T-helper 9 cell (primary cell): ENCODE data around the gene TCP11L1.
"Not testable (repeated sequence)": the region's sequence is repeated elsewhere in the genome, so short reads cannot be mapped to it uniquely, and the experiment has no call there.

ENCODE experiments used
- DNase-seq: peaks from one replicate; pipeline ENCODE4 v3.0.0-alpha.2; 2020
- total RNA-seq, 2 donors: gene quantifications; one replicate each; lab custom pipeline; 2026; lab: John Stamatoyannopoulos, UW

Gene TCP11L1
- 21.8 to 22.0 reads per million in 2 donors for total RNA-seq

DNA sequence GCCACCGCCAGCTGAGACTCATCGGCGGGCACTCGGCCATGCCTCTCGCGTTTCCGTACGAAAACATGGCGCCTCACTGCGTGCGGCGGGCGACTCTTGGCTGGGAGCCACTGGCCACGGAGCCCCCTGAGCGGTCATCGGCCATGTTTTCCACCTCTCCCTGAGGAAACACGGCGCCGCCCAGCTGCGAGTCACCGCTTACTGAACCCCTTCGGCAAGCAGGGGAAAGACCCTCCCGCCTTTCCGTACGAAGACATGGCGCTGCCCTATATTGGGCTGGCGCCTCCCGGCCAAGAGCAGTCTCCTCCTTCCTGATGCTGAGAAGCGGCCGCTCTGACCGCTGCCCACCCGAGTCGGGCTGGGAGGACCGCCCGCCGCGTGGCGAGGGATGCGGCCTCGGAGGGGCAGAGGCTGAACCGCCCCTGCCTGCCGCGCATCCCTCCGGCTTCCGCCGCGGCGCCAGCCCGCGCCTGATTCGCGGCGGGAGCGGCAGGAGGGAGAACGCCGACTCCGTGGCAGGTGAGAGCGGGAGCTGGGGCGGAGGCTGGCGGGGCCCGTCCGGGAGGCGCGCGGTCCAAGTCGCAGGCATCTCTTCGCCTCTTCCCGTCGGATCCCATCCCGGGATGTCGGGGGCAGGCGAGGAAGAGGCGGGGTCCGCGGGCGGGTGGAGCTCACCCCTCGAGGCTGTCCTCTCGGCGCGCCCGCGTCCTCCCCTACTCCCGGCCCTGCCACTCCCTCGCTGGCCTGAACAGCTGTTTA is at the start of gene TCP11L1:
Gene TCP11L1 (plus strand): TSS at position 299 of the 759 bp plus-strand sequence. CDS start 4,202 bp downstream, outside the sequence.
- DNase-seq, result peak; percentile 74

GRCh38 chr11:32990481-32990880 is 48.9 kb upstream of the TCP11L1 start:
- DNase-seq, result no peak

DNA sequence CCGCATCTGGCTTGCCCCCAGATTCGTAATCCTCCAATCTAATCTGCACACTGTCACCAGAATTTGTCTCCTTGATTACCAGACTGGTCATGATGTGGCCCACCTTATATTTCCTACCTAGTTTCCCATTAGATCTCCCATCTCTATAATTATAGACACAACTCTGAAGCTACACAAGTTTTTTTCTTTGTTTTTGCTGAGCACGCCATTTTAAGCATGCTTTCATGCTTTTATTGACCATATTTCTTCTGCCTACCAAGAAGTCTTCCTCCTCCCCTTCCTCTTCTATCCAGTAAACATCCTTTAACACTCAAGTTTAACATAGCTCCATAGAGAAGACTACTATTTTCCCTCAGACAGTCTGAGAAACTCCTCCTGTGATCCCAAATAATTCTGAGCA is 47.9 kb upstream of the TCP11L1 start:
- DNase-seq, result no peak

- no peak for DNase-seq
These were observed 47.5 kb upstream of the TCP11L1 start for GRCh38 chr11:32991898-32992297.

GRCh38 chr11:33000181-33000580 is 39.2 kb upstream of the TCP11L1 start:
- DNase-seq, result no peak

GRCh38 chr11:33001281-33001680 is 38.1 kb upstream of the TCP11L1 start:
- DNase-seq, result no peak

DNA sequence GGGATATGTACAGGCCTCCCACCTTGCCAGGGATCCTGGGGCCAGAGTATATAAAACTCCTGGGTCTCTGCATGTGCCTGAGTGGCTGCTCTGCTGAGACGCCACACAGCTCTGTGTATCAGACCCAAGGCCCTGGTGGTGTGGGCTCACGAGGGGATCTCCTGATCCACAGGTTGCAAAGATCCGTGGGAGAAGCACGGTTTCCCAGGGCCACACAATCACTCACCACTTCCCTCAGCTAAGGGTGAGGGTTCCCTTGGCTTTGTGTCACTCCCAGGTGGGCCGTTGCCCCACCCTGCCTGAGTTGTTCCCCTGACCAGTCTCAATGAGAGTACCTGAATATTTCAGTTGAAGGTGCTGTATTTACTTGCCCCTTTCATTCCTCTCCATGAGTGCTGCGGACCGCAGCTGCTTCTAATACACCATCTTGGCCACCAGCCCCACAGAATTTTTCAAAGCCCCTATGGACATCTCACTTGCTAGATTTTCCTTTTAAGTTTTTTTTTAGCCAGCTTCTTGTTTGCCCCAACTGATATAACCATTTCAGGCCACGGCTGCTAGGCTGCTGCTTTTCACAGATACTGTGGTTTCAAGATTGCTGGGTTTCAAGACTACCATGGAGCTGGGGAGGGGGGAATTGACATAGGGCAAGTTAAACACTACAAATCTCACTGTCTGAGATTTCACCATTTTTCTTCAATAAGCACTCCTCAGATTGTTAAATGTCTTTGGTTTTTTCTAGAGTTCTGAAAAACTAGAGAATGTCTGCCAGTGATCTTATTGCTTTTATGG is 37.4 kb upstream of the TCP11L1 start:
- no peak for DNase-seq

DNA sequence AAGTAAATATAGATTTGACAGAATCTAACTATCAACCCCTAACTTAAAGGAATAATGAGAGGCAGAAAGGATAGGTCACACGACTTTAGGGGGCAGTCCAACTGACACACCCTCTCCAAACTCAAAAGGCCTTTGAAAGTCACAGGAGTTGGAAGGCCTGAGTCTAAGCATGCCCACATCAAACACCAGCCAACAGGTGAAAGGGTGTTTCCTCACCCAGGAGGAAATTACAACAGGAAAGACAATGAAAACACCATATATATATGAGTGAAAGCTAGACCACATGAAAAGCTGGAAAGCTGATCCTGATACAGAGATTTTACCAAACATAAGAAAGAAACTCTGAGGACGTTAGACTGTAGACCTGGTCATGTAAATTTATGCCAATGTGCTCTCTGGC is 34.2 kb upstream of the TCP11L1 start:
- DNase-seq, result no peak

GRCh38 chr11:33006010-33006409 is 33.4 kb upstream of the TCP11L1 start:
- DNase-seq, result no peak

DNA sequence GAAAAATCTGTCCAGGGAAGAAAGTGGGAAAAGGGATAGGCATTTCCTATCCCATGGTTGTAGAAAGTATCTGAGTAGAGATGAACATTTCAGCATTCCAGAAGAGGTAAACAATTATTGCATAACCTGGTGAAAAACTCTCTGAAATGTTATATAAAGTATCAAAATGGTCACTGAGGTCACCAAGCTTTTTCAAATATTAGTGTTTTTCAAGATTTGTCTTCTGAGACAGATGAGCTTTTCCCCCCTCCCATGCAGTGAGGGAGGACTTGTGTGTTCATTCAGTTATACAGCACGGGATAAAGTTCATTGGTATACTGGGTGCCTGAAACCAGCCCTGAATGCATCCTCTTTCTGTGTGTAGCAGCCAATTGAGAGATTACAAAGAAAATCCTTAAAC is 25.6 kb upstream of the TCP11L1 start:
- DNase-seq, result no peak

GRCh38 chr11:33015621-33016551 is 23.5 kb upstream of the TCP11L1 start, which contains the start of gene DEPDC7:
Gene DEPDC7, plus strand, starts transcription at chr11:33015878. Its CDS starts 78 bp downstream, at chr11:33015956.
- DNase-seq, result peak; percentile 64

- no peak for DNase-seq
These were observed 22.7 kb upstream of the TCP11L1 start for GRCh38 chr11:33016654-33017053.

DNA sequence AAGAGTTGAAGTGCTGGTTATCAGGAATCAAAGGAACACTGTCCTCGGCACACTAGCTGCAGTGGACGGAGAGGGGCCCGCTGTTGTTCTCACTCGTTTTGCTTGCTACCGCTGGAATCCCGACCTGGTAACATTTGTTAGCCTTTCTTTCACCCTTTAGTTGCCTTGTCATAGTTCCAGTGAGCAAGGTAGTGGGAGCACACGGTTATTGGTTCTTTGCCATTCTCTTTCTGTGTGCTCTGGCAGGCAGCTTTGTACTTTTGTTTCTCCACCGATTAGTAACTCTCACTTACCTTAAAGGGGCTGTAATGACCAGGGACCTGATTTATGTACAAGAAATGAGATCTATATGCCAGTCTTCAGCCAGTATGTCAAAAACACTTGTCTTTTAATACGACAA is 21.9 kb upstream of the TCP11L1 start:
- no peak for DNase-seq

- no peak for DNase-seq
These were observed 21.4 kb upstream of the TCP11L1 start for GRCh38 chr11:33017965-33018364.

DNA sequence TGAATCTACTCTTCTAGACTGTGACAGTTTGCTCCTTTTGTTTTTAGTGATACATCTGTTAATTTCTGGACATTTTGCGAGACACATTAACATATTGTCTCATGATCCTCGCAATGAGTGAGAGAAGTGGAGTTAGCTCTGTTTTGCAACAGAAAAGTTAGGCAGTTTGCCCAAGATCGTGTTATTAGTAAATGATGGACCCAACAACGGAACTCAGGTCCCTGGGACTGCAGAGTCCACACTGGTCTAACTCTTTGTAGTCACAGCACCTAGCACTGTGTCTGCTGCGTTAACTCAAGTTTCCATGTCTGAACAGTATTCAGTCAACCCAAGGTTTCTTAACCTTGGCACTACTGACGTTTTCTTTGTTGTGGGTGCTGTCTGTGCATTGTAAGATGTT is 20.5 kb upstream of the TCP11L1 start:
- no peak for DNase-seq

- no peak for DNase-seq
These were observed 17.9 kb upstream of the TCP11L1 start for GRCh38 chr11:33021501-33021900.

- no peak for DNase-seq
These were observed 17.4 kb upstream of the TCP11L1 start for GRCh38 chr11:33021937-33022336.

DNA sequence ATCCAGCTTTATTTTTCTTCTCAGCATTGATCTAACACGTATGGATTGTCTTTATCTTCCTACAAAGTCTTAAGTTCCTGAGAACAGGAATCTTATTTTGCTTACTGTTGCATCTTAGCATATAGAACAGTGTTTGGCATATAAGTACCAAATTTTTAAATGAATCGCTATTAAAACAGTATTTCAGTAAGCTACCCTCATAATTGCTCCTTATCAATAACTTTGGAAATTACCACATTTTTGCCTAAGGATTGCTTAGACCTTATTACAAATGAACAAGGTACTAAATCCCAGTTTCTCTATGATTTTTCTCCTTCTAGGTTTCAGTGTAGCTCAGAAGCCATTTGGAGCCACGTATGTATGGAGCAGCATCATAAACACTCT is 14.0 kb upstream of the TCP11L1 start:
- no peak for DNase-seq

DNA sequence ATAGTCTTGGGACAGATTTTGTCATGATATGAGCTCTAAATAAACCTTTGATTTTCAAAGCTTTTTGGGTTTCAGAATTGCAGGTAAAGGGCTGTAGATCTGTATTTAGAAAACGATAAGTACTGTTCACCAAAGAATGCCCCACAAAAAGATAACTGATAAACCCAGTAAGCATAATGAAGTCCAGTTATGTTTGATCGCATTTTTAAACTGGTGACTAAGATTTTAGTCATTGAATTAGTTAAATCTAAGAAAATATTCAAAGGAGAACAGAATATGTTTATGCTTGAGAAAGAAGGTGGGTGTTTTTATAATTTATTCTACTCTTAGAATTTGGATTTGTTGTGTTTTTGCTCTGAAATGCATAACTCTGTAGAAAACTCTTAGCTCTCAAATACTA is 12.1 kb upstream of the TCP11L1 start:
- DNase-seq, result no peak

GRCh38 chr11:33027846-33028536 is 11.4 kb upstream of the TCP11L1 start:
- no peak for DNase-seq

DNA sequence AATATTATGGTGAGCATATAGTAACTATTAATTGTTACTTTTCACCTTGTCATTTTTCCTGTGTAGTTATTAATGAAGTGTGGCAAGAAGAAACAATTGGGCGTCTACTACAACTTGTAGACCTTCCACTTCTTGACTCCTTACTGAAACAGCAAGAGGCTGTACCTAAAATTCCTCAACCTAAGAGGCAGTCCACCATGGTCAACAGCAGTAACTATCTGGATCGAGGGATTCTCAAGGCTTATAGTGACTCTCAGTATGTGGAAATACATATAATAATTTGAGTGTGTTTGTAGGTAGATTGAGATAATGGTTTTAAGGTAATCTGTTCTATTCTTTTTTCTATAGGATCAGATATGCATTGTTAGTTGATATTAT is 10.8 kb upstream of the TCP11L1 start:
- no peak for DNase-seq

DNA sequence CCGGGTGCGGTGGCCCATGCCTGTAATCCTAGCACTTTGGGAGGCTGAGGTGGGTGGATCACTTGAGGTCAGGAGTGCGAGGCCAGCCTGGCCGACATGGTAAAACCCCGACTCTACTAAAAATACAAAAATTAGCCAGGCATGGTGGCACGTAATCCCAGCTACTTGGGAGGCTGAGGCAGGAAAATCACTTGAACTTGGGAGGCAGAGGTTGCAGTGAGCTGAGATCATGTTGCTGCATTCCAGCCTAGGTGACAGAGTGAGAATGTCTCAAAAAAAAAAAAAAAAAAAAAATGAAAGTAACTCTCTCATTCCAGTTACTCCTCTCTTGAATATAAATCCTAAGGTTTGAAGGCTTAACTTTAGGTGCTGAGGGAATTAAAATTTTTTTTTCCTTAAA is 10.2 kb upstream of the TCP11L1 start:
- DNase-seq, result not testable (repeated sequence)
